ENCODE data around the gene GPBP1L1. TPM values are rescaled to one million over a fixed set of nuclear protein-coding genes. Genes with fewer than 3 reads are reported as not detected.

Gene GPBP1L1
- total and polyA plus RNA-seq, 9 of the 15 experiments (the other 6 are each of a cell fraction or from before 2014, with no cell fraction given) = 86.0 to 216 (median 138) TPM

GRCh38 chr1:45685308-45686014 is 872 bp downstream of the GPBP1L1 start (continued):
- TF ChIP-seq CHAMP1 (IDR thresholded peaks at IDR 0.05) (no peak), NFATC3 (IDR thresholded peaks at IDR 0.05) (no peak), BHLHE40 (IDR thresholded peaks at IDR 0.05; ENCODE audit: low read length) (no peak), ZBTB33 (CRISPR knock-in tag; IDR thresholded peaks at IDR 0.05) (no peak), MAFF (IDR thresholded peaks at IDR 0.05; ENCODE audit: low read length) (0 out of 2 replicates have a peak, but pooled peaks have one; percentile 26), ELF1 (tag; IDR thresholded peaks at IDR 0.05) (0 out of 2 replicates have a peak, but pooled peaks have one; percentile 37), E2F3 (CRISPR knock-in tag; IDR thresholded peaks at IDR 0.05) (no peak), CLOCK (CRISPR knock-in tag; IDR thresholded peaks at IDR 0.05; ENCODE audit: borderline replicate concordance) (no peak), ILF3 (IDR thresholded peaks at IDR 0.05; ENCODE audit: borderline replicate concordance) (no peak), HMG20A (CRISPR knock-in tag; conservative IDR thresholded peaks at IDR 0.05) (no peak), ZNF707 (CRISPR knock-in tag; conservative IDR thresholded peaks at IDR 0.05) (no peak), ELF2 (CRISPR knock-in tag; IDR thresholded peaks at IDR 0.05) (no peak), RBBP5 (IDR thresholded peaks at IDR 0.05; ENCODE audit: borderline replicate concordance, insufficient read depth, low read length, poor library complexity, severe bottlenecking) (no peak), KDM5B (IDR thresholded peaks at IDR 0.05; ENCODE audit: insufficient replicate concordance, low read depth, low read length) (no peak), HEY1 (CRISPR knock-in tag; IDR thresholded peaks at IDR 0.05; ENCODE audit: borderline replicate concordance) (no peak), MITF (IDR thresholded peaks at IDR 0.05) (no peak), TAF1 (IDR thresholded peaks at IDR 0.05; ENCODE audit: control insufficient read depth, extremely low read depth, insufficient read depth, low read length, severe bottlenecking) (no peak), KLF1 (tag; IDR thresholded peaks at IDR 0.05) (no peak)

Data from K562 (cell line).